GM23338 (cell line): ENCODE measurements around the gene TECTA. TPM values are rescaled to one million over a fixed set of nuclear protein-coding genes. Genes with fewer than 3 reads are reported as not detected.
"Not testable (repeated sequence)": the region's sequence is repeated elsewhere in the genome, so short reads cannot be mapped to it uniquely, and the experiment has no call there.

Experiments
- ATAC-seq: fragments of 200-7000 bp; cut with Tn5 transposase; 3 replicates; pipeline ENCODE4 v1.9.1; 2020
- DNase-seq: peaks from one replicate; pipeline ENCODE4 v3.0.0-alpha.2; 2015; ENCODE audit warnings: low spot score
- H2AFZ ChIP-seq: fragments of 200-600 bp; sonication (generic); 2 replicates; pipeline ENCODE4 v1.8.0; 2016; ENCODE audit warnings: antibody characterized with exemption, mild to moderate bottlenecking, moderate library complexity
- H3F3A ChIP-seq: fragments of 200-600 bp; sonication (generic); replicated peaks from 2 replicates; pipeline ENCODE4 v1.8.0; 2017; ENCODE audit warnings: antibody characterized with exemption, mixed run types, low read depth
- H3K27ac ChIP-seq: fragments of 200-600 bp; sonication (generic); 2 replicates; pipeline ENCODE4 v1.6.1; 2016; ENCODE audit warnings: low read depth
- H3K27me3 ChIP-seq: fragments of 200-600 bp; sonication (generic); 2 replicates; pipeline ENCODE4 v1.8.0; 2016; ENCODE audit warnings: mild to moderate bottlenecking, mixed run types, moderate library complexity; ENCODE audit not compliant: insufficient read depth
- H3K36me3 ChIP-seq: fragments of 200-600 bp; sonication (generic); 2 replicates; pipeline ENCODE4 v1.8.0; 2016; ENCODE audit warnings: mild to moderate bottlenecking; ENCODE audit not compliant: insufficient read depth
- H3K4me1 ChIP-seq: fragments of 200-600 bp; sonication (generic); 2 replicates; pipeline ENCODE4 v1.8.0; 2016; ENCODE audit warnings: mild to moderate bottlenecking, moderate library complexity; ENCODE audit not compliant: insufficient read depth
- H3K4me2 ChIP-seq: fragments of 200-600 bp; sonication (generic); 2 replicates; pipeline ENCODE4 v1.7.1; 2017; ENCODE audit warnings: mixed run types
- H3K4me3 ChIP-seq: fragments of 200-600 bp; sonication (generic); 2 replicates; pipeline ENCODE4 v1.6.1; 2016; ENCODE audit warnings: mixed run types
- H3K79me2 ChIP-seq: fragments of 200-600 bp; sonication (generic); replicated peaks from 2 replicates; pipeline ENCODE4 v1.8.0; 2017; ENCODE audit warnings: mild to moderate bottlenecking; ENCODE audit not compliant: insufficient read depth
- H3K9me2 ChIP-seq: fragments of 200-600 bp; sonication (generic); 2 replicates; pipeline ENCODE4 v1.8.0; 2017; ENCODE audit not compliant: insufficient read depth
- H4K20me1 ChIP-seq: fragments of 200-600 bp; sonication (generic); replicated peaks from 2 replicates; pipeline ENCODE4 v1.8.0; 2017; ENCODE audit warnings: mild to moderate bottlenecking; ENCODE audit not compliant: insufficient read depth
- H3K27ac Mint-ChIP-seq: 2 replicates; pipeline ENCODE4 v1.8.0; 2020; ENCODE audit warnings: inconsistent platforms, mild to moderate bottlenecking, moderate library complexity, mixed read lengths
- H3K27me3 Mint-ChIP-seq: 3 replicates; pipeline ENCODE4 v1.8.0; 2022; ENCODE audit warnings: low read depth, mild to moderate bottlenecking, moderate library complexity, mixed read lengths, inconsistent platforms; ENCODE audit not compliant: insufficient read depth, poor library complexity
- H3K36me3 Mint-ChIP-seq: 3 replicates; pipeline ENCODE4 v1.8.0; 2021; ENCODE audit warnings: low read depth, mild to moderate bottlenecking, inconsistent platforms, moderate library complexity, mixed read lengths
- H3K4me1 Mint-ChIP-seq: 3 replicates; pipeline ENCODE4 v1.8.0; 2020; ENCODE audit warnings: mild to moderate bottlenecking, inconsistent platforms, mixed read lengths
- H3K4me3 Mint-ChIP-seq: 3 replicates; pipeline ENCODE4 v1.8.0; 2021; ENCODE audit warnings: moderate library complexity, mild to moderate bottlenecking, inconsistent platforms, mixed read lengths
- H3K9me3 Mint-ChIP-seq: 3 replicates; pipeline ENCODE4 v1.8.0; 2020; ENCODE audit warnings: moderate library complexity, mild to moderate bottlenecking, inconsistent platforms, mixed read lengths
- CTCF ChIP-seq, 2 experiments: fragments of 200-600 bp in 1 of 2; sonication (generic) in 1 of 2; conservative IDR thresholded peaks; 2 replicates each; pipeline versions ENCODE4 v1.5.1 to v1.6.1; 2016 to 2017; ENCODE audit warnings: antibody characterized with exemption in 2 of 2, low read depth in 2 of 2, mild to moderate bottlenecking in 2 of 2, moderate library complexity in 1 of 2
- ETS1 ChIP-seq: IDR thresholded peaks from 2 replicates; pipeline ENCODE4 v1.6.1; 2016; ENCODE audit warnings: antibody characterized with exemption
- EZH2 ChIP-seq: fragments of 200-600 bp; sonication (generic); IDR thresholded peaks from one replicate; pipeline ENCODE4 v1.8.0; 2017; ENCODE audit warnings: antibody characterized with exemption, mild to moderate bottlenecking, low read depth; ENCODE audit not compliant: unreplicated experiment
- JUNB ChIP-seq: IDR thresholded peaks from one replicate; pipeline ENCODE4 v1.6.1; 2016; ENCODE audit warnings: antibody characterized with exemption; ENCODE audit not compliant: unreplicated experiment
- NANOG ChIP-seq: IDR thresholded peaks from 2 replicates; pipeline ENCODE4 v1.6.1; 2016; ENCODE audit warnings: antibody characterized with exemption, borderline replicate concordance
- REST ChIP-seq: IDR thresholded peaks from one replicate; pipeline ENCODE4 v1.6.1; 2018; ENCODE audit warnings: antibody characterized with exemption; ENCODE audit not compliant: unreplicated experiment
- ZNF114 ChIP-seq: fragments of 250-450 bp; sonication (Bioruptor Pico); IDR thresholded peaks from 2 replicates; pipeline ENCODE4 v1.5.0; 2020; ENCODE audit warnings: mild to moderate bottlenecking, moderate library complexity
- ZNF331 ChIP-seq: fragments of 250-450 bp; sonication (Bioruptor Pico); IDR thresholded peaks from 2 replicates; pipeline ENCODE4 v1.5.0; 2020; ENCODE audit warnings: low read depth, mild to moderate bottlenecking, moderate library complexity
- ZNF462 ChIP-seq: fragments of 250-450 bp; sonication (Bioruptor Pico); IDR thresholded peaks from 2 replicates; pipeline ENCODE4 v1.5.0; 2020; ENCODE audit warnings: mild to moderate bottlenecking, moderate library complexity
- polyA plus RNA-seq: library from polyadenylated mRNA; unstranded; fragments of >200 nt; fragmentation: Nextera tagmentation; extraction: Ambion mirVana; gene quantifications from 2 replicates; pipeline ENCODE4 v1.2.1, GENCODE V29; 2016
- total RNA-seq: library from RNA; depleted of rRNA; stranded (reverse); fragments of >200 nt; shearing (Covaris generic); gene quantifications from 2 replicates; pipeline ENCODE4 v1.2.3, GENCODE V29; 2014

Gene TECTA
- total and polyA plus RNA-seq, 2 experiments from 2014 or later: 0.34 to 0.69 TPM

- H3K4me2 ChIP-seq: no peak overlapping the region
- ATAC-seq (no peak), DNase-seq (no peak)
- H3K36me3 Mint-ChIP-seq: no peaks in the 10 kb centered on the region
- peaks cover 2% of the 10 kb centered on the region for H3K27me3 Mint-ChIP-seq
- no peaks in the 10 kb centered on the region for H4K20me1 ChIP-seq
- H3K27ac ChIP-seq: no peak overlapping the region
- H3K9me3 Mint-ChIP-seq: no peaks in the 10 kb centered on the region; the same call in 2 of the 3 replicates
- H3K79me2 ChIP-seq: no peaks in the 10 kb centered on the region
- H3K27me3 ChIP-seq: no peaks in the 10 kb centered on the region
- H3K4me3 ChIP-seq: no peak overlapping the region
- no peak for TF ChIP-seq EZH2
- TF ChIP-seq CTCF (conservative IDR thresholded peaks at IDR 0.05; ENCODE audit: low read depth in 2 of 2): no peak
- no peak for TF ChIP-seq REST
- no peak for TF ChIP-seq ZNF462
- TF ChIP-seq ETS1: no peak
- no peak for TF ChIP-seq ZNF331 (CRISPR knock-in tag)
- TF ChIP-seq NANOG: no peak
- no peak for TF ChIP-seq ZNF114 (CRISPR knock-in tag)
- TF ChIP-seq JUNB: no peak
- peaks cover 35% of the 10 kb centered on the region for H3K4me1 ChIP-seq
- peaks cover 3% of the 10 kb centered on the region for H3K9me2 ChIP-seq
- H3K4me1 Mint-ChIP-seq: peaks cover 30% of the 10 kb centered on the region
- H3F3A ChIP-seq: no peaks in the 10 kb centered on the region
- H2AFZ ChIP-seq: no peak overlapping the region
- no peak overlapping the region for H3K27ac Mint-ChIP-seq
- H3K36me3 ChIP-seq: no peaks in the 10 kb centered on the region
- H3K4me3 Mint-ChIP-seq: no peak overlapping the region
These were observed 62.7 kb downstream of the TECTA start for GRCh38 chr11:121163658-121164308.

GRCh38 chr11:121177629-121178028, 76.6 kb downstream of the TECTA start:
- not testable (repeated sequence) for H2AFZ ChIP-seq, DNase-seq, H3K27ac ChIP-seq, H3K27me3 Mint-ChIP-seq, H3K27ac Mint-ChIP-seq, H3K79me2 ChIP-seq, H3K4me2 ChIP-seq, H4K20me1 ChIP-seq, H3K9me2 ChIP-seq, H3F3A ChIP-seq, H3K4me1 ChIP-seq, H3K4me3 Mint-ChIP-seq, H3K4me3 ChIP-seq, H3K27me3 ChIP-seq, H3K4me1 Mint-ChIP-seq, ATAC-seq
- H3K36me3 ChIP-seq: peaks cover 17% of the 10 kb centered on the region
- Mint-ChIP-seq H3K36me3 (peaks cover 49% of the 10 kb centered on the region), H3K9me3 (peaks cover 61% of the 10 kb centered on the region)
